ENCODE measurements around the gene AGTPBP1.

DNA sequence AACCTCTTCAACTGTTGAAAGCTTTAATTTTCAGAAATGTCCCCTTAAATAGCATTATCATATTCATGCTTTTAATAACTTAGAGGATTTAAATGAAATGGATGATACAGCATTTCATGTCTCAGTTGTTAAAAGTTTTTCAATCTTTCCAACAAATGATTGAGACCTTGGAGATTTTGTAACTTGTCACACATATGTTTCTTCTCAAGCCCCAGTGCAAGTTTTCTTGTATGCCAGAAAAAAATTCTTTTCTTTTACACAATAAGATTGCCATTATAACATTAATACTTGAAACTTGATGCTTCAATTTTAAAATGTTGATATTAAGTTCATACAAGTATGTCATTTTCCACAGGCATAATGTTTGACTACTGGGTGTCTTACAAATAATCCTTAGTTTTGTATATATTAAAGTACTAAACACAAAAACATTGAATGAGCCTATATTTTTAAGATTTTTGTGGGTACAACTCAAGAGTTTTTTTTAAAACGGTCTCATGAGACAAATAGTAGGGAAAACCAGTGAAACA, 124.5 kb downstream of the AGTPBP1 start:
- TF ChIP-seq, protein P1, sequence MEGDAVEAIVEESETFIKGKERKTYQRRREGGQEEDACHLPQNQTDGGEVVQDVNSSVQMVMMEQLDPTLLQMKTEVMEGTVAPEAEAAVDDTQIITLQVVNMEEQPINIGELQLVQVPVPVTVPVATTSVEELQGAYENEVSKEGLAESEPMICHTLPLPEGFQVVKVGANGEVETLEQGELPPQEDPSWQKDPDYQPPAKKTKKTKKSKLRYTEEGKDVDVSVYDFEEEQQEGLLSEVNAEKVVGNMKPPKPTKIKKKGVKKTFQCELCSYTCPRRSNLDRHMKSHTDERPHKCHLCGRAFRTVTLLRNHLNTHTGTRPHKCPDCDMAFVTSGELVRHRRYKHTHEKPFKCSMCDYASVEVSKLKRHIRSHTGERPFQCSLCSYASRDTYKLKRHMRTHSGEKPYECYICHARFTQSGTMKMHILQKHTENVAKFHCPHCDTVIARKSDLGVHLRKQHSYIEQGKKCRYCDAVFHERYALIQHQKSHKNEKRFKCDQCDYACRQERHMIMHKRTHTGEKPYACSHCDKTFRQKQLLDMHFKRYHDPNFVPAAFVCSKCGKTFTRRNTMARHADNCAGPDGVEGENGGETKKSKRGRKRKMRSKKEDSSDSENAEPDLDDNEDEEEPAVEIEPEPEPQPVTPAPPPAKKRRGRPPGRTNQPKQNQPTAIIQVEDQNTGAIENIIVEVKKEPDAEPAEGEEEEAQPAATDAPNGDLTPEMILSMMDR (IDR thresholded peaks at IDR 0.05): no peak
- TF ChIP-seq POLR2A (IDR thresholded peaks at IDR 0.05) (no peak), POLR2AphosphoS5 (IDR thresholded peaks at IDR 0.05) (no peak)
